CD4-positive, alpha-beta T cell treated with Interleukin-15 for 4 hours (primary cell): ENCODE measurements around the gene ZFP91.

Source experiments
- DNase-seq: peaks from one replicate; pipeline ENCODE4 v3.0.0-alpha.2; 2020; ENCODE audit warnings: low spot score

ZFP91 gene

GRCh38 chr11:58582437-58582836 is 3.6 kb downstream of the ZFP91 start:
- DNase-seq: no peak

- no peak for DNase-seq
Observed at GRCh38 chr11:58586998-58587397, 8.1 kb downstream of the ZFP91 start.

GRCh38 chr11:58591659-58592058 is 12.8 kb downstream of the ZFP91 start:
- no peak for DNase-seq

- peak; percentile 23 for DNase-seq
Observed at GRCh38 chr11:58592760-58593472, 14.1 kb downstream of the ZFP91 start.

- DNase-seq: no peak
Observed at GRCh38 chr11:58594826-58595225, 16.0 kb downstream of the ZFP91 start.

GRCh38 chr11:58596621-58597020 is 17.8 kb downstream of the ZFP91 start:
- no peak for DNase-seq

GRCh38 chr11:58597486-58598144 is 18.8 kb downstream of the ZFP91 start:
- DNase-seq: peak; percentile 6

- no peak for DNase-seq
Observed at GRCh38 chr11:58600510-58600909, 21.6 kb downstream of the ZFP91 start.

- DNase-seq: no peak
Observed at GRCh38 chr11:58606930-58607714, 28.3 kb downstream of the ZFP91 start.

GRCh38 chr11:58608331-58608730 is 29.5 kb downstream of the ZFP91 start:
- DNase-seq: no peak

- DNase-seq: no peak
Observed at GRCh38 chr11:58609723-58610122, 30.9 kb downstream of the ZFP91 start.

- DNase-seq: no peak
Observed at GRCh38 chr11:58613228-58613627, 34.4 kb downstream of the ZFP91 start.

- no peak for DNase-seq
Observed at GRCh38 chr11:58615559-58615958, 36.7 kb downstream of the ZFP91 start.

GRCh38 chr11:58616594-58616993 is 37.7 kb downstream of the ZFP91 start:
- no peak for DNase-seq

- peak; percentile 7 for DNase-seq
Observed at GRCh38 chr11:58617976-58618557, 39.2 kb downstream of the ZFP91 start.

GRCh38 chr11:58621586-58622262 is 42.9 kb downstream of the ZFP91 start:
- no peak for DNase-seq

GRCh38 chr11:58622344-58622743 is 43.5 kb downstream of the ZFP91 start, which contains the start of gene CNTF:
Gene CNTF (plus strand): TSS chr11:58622665. CDS start chr11:58622753, 88 bp downstream.
- DNase-seq: no peak

GRCh38 chr11:58625086-58625485 is 46.2 kb downstream of the ZFP91 start:
- DNase-seq: no peak

- DNase-seq: no peak
Observed at GRCh38 chr11:58625826-58626460, 47.1 kb downstream of the ZFP91 start.

- no peak for DNase-seq
Observed at GRCh38 chr11:58626934-58627483, 48.1 kb downstream of the ZFP91 start.

- DNase-seq: no peak
Observed at GRCh38 chr11:58628446-58628845, 49.6 kb downstream of the ZFP91 start.
